Activated B cell treated with CpG ODN at 0.5 μM for 24 hours (primary cell): ENCODE data around the gene MRO. TPM values are rescaled to one million over a fixed set of nuclear protein-coding genes. Genes with fewer than 3 reads are reported as not detected.

ENCODE experiments used
- ATAC-seq: fragments of 200-7000 bp; cut with Tn5 transposase; one replicate; pipeline ENCODE4 v1.10.0; 2021; ENCODE audit warnings: low read depth, mild to moderate bottlenecking, moderate library complexity
- CTCF ChIA-PET: fragments of 350-600 bp; sonication (Branson Sonifier 250); formaldehyde crosslinking; loops from one replicate; lab custom pipeline; 2021; ENCODE audit warnings: antibody characterized with exemption; lab: Charles Lee
- POLR2A ChIA-PET: fragments of 350-600 bp; sonication (Branson Sonifier 250); formaldehyde crosslinking; loops from one replicate; lab custom pipeline; 2021; ENCODE audit warnings: antibody characterized with exemption; lab: Charles Lee
- DNase-seq: peaks from one replicate; pipeline ENCODE4 v3.0.0; 2022
- H3K27ac Mint-ChIP-seq: one replicate; pipeline ENCODE4 v1.8.0; 2020; ENCODE audit warnings: mixed read lengths
- H3K27me3 Mint-ChIP-seq: one replicate; pipeline ENCODE4 v1.8.0; 2021; ENCODE audit warnings: mixed read lengths
- H3K36me3 Mint-ChIP-seq: one replicate; pipeline ENCODE4 v1.8.0; 2021; ENCODE audit warnings: low read depth, mixed read lengths
- H3K4me1 Mint-ChIP-seq: one replicate; pipeline ENCODE4 v1.8.0; 2021; ENCODE audit warnings: mixed read lengths
- H3K4me3 Mint-ChIP-seq: one replicate; pipeline ENCODE4 v1.8.0; 2020; ENCODE audit warnings: mild to moderate bottlenecking, mixed read lengths
- H3K9me3 Mint-ChIP-seq: one replicate; pipeline ENCODE4 v1.8.0; 2020; ENCODE audit warnings: mixed read lengths
- intact Hi-C: fragments of 100-400 bp; cut with micrococcal nuclease; formaldehyde crosslinking; loops from one replicate; pipeline ENCODE4 v1.15.1; 2024
- total RNA-seq: library from RNA; stranded (reverse); gene quantifications from 2 replicates; pipeline ENCODE4 v1.2.3, GENCODE V29; 2022
- TF ChIP-seq, protein P1 (sequence below): fragments of 200-600 bp; IDR thresholded peaks from one replicate; pipeline ENCODE4 v1.8.0; 2022; ENCODE audit warnings: antibody characterized with exemption, mild to moderate bottlenecking

MRO gene
- total RNA-seq, 1 donor from 2014 or later: not detected

DNA sequence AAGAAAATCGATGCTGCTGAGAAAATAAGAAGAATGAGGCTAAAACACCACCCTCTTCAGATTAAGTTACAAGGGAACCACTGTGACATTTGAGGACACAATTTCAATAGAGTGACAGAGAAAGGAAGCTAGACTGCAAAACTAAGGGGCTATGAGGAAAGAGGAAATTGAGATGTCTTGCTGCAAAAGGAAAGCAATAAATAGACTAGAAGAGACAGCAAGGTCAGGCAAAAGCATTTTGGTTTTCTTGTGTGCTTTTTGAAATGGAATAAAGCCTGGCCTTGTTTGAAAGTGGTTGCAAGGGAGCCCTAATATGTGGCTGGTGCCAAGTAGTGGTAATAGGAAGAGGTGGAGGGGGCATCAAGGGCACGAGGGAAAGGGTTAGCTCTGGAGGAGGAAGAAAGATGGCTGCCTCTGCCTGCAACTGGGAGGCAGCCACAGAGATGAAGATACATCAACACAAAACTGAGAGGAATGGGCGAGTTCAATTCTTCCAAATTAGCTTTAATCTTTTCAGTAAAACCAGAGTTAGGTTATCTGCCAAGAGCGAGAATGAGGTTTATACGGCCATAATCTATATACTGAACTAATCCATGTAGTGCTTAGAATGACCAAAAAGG lies 1.2 kb upstream of the MRO start:
- Mint-ChIP-seq H3K4me1 (peaks cover 19% of the 10 kb centered on the region), H3K36me3 (no peaks in the 10 kb centered on the region), H3K9me3 (no peaks in the 10 kb centered on the region), H3K27me3 (no peaks in the 10 kb centered on the region), H3K4me3 (no peak overlapping the region), H3K27ac (no peak overlapping the region)
- DNase-seq (no peak), ATAC-seq (no peak)
- POLR2A ChIA-PET: interaction anchor here (0.8 to 3.4 kb wide), 6 partner anchors 9 to 377 kb away, joined by 3 to 17 read pairs (median 4); partner anchors contain the start of genes ELAC1, ME2 and MEX3C
- CTCF ChIA-PET: interaction anchor here (0.9 to 6.1 kb wide), 16 partner anchors 10 to 279 kb away, joined by 3 to 73 read pairs (median 5); partner anchors contain the start of gene ME2
- intact Hi-C loops: loop anchor here (1.0 to 10.0 kb wide), 9 partner anchors 45 to 1466 kb away; partner anchors contain the start of genes ELAC1, ME2, MEX3C and SMAD4
- TF ChIP-seq, protein P1, sequence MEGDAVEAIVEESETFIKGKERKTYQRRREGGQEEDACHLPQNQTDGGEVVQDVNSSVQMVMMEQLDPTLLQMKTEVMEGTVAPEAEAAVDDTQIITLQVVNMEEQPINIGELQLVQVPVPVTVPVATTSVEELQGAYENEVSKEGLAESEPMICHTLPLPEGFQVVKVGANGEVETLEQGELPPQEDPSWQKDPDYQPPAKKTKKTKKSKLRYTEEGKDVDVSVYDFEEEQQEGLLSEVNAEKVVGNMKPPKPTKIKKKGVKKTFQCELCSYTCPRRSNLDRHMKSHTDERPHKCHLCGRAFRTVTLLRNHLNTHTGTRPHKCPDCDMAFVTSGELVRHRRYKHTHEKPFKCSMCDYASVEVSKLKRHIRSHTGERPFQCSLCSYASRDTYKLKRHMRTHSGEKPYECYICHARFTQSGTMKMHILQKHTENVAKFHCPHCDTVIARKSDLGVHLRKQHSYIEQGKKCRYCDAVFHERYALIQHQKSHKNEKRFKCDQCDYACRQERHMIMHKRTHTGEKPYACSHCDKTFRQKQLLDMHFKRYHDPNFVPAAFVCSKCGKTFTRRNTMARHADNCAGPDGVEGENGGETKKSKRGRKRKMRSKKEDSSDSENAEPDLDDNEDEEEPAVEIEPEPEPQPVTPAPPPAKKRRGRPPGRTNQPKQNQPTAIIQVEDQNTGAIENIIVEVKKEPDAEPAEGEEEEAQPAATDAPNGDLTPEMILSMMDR: no peak

DNA sequence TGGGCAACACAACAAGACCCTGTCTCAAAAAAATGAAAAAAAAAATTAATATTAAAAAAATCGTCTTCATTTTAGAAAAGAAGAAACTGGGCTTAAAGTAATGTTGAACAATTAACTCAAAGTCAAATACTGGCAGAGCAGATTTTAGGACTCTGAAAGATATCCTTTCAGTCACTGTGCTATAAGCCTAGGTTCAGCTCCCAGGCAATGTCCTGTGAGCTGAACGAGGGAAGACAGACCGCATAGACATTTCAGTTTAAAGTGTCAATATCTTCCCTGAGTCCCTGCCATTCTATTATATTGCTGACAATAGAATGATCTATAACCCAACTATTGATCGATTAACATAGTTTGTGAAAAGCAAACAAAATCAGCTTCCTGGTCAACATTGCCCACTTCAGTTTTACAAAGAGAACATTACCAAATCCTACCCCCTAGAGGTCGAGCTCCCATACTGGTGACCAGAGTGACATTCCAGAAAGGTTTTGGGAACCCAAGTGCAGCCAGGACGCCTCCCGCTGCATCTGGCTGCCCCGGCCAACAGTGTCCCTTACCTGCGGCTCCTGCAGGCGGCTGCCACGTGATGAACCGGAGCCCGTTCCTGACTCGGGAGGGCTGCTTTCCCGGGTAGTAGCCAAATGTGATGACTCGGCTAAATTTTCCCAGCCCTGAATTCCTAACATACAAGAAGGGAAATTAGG lies 639 bp downstream of the MRO start:
- ATAC-seq: no peak
- TF ChIP-seq, protein P1: no peak
- no peak overlapping the region for H3K4me3 Mint-ChIP-seq
- intact Hi-C loops: no loop called here
- ChIA-PET POLR2A (interaction anchor here (0.6 to 0.7 kb wide), 2 partner anchors 16 to 212 kb away, joined by 3 to 10 read pairs; no protein-coding TSS in a partner anchor), CTCF (interaction anchor here (0.7 to 6.1 kb wide), 5 partner anchors 48 to 240 kb away, joined by 3 to 73 read pairs (median 7); partner anchors contain the start of genes ME2 and SMAD4)
- no peaks in the 10 kb centered on the region for H3K9me3 Mint-ChIP-seq
- no peaks in the 10 kb centered on the region for H3K36me3 Mint-ChIP-seq
- DNase-seq: no peak
- peaks cover 35% of the 10 kb centered on the region for H3K4me1 Mint-ChIP-seq
- no peaks in the 10 kb centered on the region for H3K27me3 Mint-ChIP-seq
- H3K27ac Mint-ChIP-seq: no peak overlapping the region

DNA sequence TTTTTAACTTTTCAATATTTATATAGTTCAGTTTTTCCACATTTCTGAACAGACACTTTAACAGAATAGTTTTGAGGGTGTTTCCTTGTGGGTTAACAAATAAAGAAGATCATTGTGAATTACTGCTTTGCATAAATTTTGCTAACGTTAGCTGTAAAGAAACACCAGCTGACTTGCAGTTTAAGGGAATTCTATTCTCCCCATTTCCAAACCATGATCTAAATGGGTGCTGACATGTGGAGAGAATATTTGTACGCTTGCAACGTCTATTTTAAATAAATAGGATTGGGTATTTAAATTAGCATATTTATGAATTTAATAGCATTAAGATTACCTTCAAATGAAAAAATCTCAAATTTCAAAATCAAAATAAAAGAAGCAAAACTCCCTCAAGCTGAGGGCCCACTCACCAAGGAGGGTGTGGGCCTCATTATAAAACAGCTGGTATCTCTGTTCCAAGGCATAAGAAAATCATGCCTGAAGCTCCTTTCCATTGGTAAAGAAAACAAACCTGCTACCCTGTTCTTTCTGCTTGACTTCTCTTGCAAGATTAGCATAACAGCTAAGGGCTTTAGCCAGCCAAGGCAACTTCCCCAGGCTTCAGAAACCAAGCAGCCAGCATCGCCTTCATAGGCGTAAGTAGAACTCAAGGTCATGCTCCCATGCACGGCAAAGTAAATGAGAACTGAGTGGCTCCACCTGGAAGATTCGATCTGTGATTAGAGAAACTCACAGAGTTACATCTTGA lies 3.2 kb downstream of the MRO start:
- no peak for DNase-seq
- H3K36me3 Mint-ChIP-seq: no peaks in the 10 kb centered on the region
- H3K9me3 Mint-ChIP-seq: no peaks in the 10 kb centered on the region
- TF ChIP-seq, protein P1: no peak
- no peaks in the 10 kb centered on the region for H3K27me3 Mint-ChIP-seq
- peak overlapping the region; percentile 75 for H3K27ac Mint-ChIP-seq
- ChIA-PET CTCF (interaction anchor here (0.9 to 6.1 kb wide), 6 partner anchors 10 to 294 kb away, joined by 3 to 73 read pairs (median 4); partner anchors contain the start of gene ME2), POLR2A (interaction anchor here (0.8 to 0.9 kb wide), 2 partner anchors 62 to 381 kb away, joined by 4 to 7 read pairs; partner anchors contain the start of genes ME2 and MEX3C)
- peak overlapping the region; percentile 36 for H3K4me3 Mint-ChIP-seq
- peaks cover 47% of the 10 kb centered on the region for H3K4me1 Mint-ChIP-seq
- ATAC-seq: peak; percentile 75
- intact Hi-C loops: loop anchor here (1.0 kb wide), 1 partner anchor 10 kb away; no protein-coding TSS in a partner anchor

DNA sequence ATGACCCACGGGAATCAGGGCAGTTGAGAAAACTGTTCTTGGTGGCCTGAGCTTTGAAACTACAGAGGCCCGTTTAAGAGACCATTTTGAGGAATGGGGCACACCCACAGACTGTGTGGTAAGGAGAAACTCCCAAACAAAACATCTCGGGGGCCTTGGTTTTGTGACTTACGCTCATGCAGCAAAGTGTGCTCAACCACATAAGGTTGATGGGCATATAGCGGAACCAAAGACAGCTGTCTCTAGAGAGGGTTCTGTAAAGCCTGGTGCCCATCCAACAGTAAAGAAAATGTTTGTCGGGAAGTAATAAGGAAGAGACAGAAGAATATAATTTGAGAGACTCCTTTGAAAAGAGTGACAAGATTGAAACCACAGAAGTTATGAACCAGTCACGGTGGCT lies 5.4 kb downstream of the MRO start:
- no peak for DNase-seq
- no peaks in the 10 kb centered on the region for H3K27me3 Mint-ChIP-seq
- ATAC-seq: peak; percentile 70
- H3K36me3 Mint-ChIP-seq: no peaks in the 10 kb centered on the region
- ChIA-PET POLR2A (interaction anchor here (0.6 to 1.2 kb wide), 2 partner anchors 33 to 65 kb away, joined by 5 read pairs; partner anchors contain the start of gene ME2), CTCF (interaction anchor here (1.0 kb wide), 1 partner anchor 237 kb away, joined by 4 read pairs; no protein-coding TSS in a partner anchor)
- H3K9me3 Mint-ChIP-seq: no peaks in the 10 kb centered on the region
- H3K4me1 Mint-ChIP-seq: peaks cover 51% of the 10 kb centered on the region
- peak overlapping the region; percentile 46 for H3K4me3 Mint-ChIP-seq
- intact Hi-C loops: no loop called here
- TF ChIP-seq, protein P1: no peak
- peak overlapping the region; percentile 65 for H3K27ac Mint-ChIP-seq
